ENCODE data around the gene RASSF4. TPM values are rescaled to one million over a fixed set of nuclear protein-coding genes. Genes with fewer than 3 reads are reported as not detected.
A peak's percentile ranks its signal among the peaks of the same experiment; 100 is the strongest.

RASSF4 gene
- total RNA-seq, 1 experiment from 2014 or later: 2.8 TPM

DNA sequence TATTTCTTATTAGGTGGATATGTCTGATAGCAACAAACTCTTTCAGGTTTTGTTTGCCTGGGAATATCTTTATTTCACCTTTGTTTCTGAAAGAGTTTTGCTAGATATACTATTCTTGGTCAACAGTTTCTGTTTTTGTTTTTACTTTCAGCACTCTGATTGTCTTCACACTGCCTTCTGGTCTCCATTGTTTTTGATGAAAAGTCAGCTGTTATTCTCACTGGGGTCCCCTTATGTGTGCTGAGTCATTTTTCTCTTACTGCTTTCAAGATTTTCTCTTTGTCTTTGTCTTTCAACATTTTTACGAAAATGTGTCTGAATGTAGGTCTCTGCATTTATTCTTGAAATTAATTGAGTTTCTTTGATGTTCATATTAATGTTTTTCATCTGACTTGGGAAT lies 15.2 kb upstream of the RASSF4 start:
- no peaks in the 10 kb centered on the region for H3K36me3 ChIP-seq (ENCODE audit: control insufficient read depth in 1 of 2, insufficient read depth in 2 of 2, low read length in 2 of 2)
- H3K4me3 ChIP-seq (replicated peaks in 1 of 2; ENCODE audit: low read depth in 1 of 2, low read length in 2 of 2): no peak overlapping the region
- RAD21 ChIA-PET (ENCODE audit: low non-redundant PET in 1 of 2, low total read pairs in 2 of 2, uncharacterized antibody in 2 of 2, unreplicated experiment in 2 of 2): no interaction called here
- no peak overlapping the region for H3K27ac ChIP-seq (ENCODE audit: low read depth, low read length)
- POLR2A ChIA-PET: no interaction called here
- no peak overlapping the region for H3K4me2 ChIP-seq (ENCODE audit: low read length)
- H4K20me1 ChIP-seq (ENCODE audit: insufficient read depth): no peaks in the 10 kb centered on the region
- H3K27me3 ChIP-seq (ENCODE audit: insufficient read depth, low read length): no peaks in the 10 kb centered on the region
- no peak for DNase-seq (ENCODE audit: low read depth, low spot score)
- no peaks in the 10 kb centered on the region for H3K79me2 ChIP-seq (ENCODE audit: insufficient read depth, low read length)
- intact Hi-C loops (cut with micrococcal nuclease): no loop called here
- CTCF ChIA-PET: no interaction called here
- no TSS peak for BruUV-seq (replicated peaks)
- TF ChIP-seq EZH2phosphoT487 (IDR thresholded peaks at IDR 0.05; ENCODE audit: borderline replicate concordance) (no peak), CBX3 (IDR thresholded peaks at IDR 0.05; ENCODE audit: low read depth) (peak; percentile 38; the same call in 1 of the 2 replicates)
- ATAC-seq: no peak
- no peaks in the 10 kb centered on the region for H3K9me2 ChIP-seq (ENCODE audit: insufficient read depth)
- H3K4me1 ChIP-seq (ENCODE audit: control insufficient read depth in 1 of 2, insufficient read depth in 2 of 2, low read length in 2 of 2): no peaks in the 10 kb centered on the region
- H3K9ac ChIP-seq (ENCODE audit: low read length): no peak overlapping the region
- no peak overlapping the region for H2AFZ ChIP-seq (ENCODE audit: low read depth, low read length, poor library complexity, severe bottlenecking)
- peaks cover 0 to 13% of the 10 kb centered on the region in 2 experiments; a peak in 1 of 4 replicates for H3K9me3 ChIP-seq (ENCODE audit: control insufficient read depth in 1 of 2, insufficient read depth in 1 of 2, low read depth in 1 of 2, low read length in 2 of 2)

GRCh38 chr10:44946205-44946604 lies 13.4 kb upstream of the RASSF4 start:
- Histone ChIP-seq H4K20me1 (ENCODE audit: insufficient read depth) (no peaks in the 10 kb centered on the region), H2AFZ (ENCODE audit: low read depth, low read length, poor library complexity, severe bottlenecking) (no peak overlapping the region), H3K9me2 (ENCODE audit: insufficient read depth) (no peaks in the 10 kb centered on the region), H3K36me3 (ENCODE audit: control insufficient read depth in 1 of 2, insufficient read depth in 2 of 2, low read length in 2 of 2) (no peaks in the 10 kb centered on the region), H3K9me3 (ENCODE audit: control insufficient read depth in 1 of 2, insufficient read depth in 1 of 2, low read depth in 1 of 2, low read length in 2 of 2) (peaks cover 0 to 13% of the 10 kb centered on the region in 2 experiments; a peak in 1 of 4 replicates), H3K79me2 (ENCODE audit: insufficient read depth, low read length) (no peaks in the 10 kb centered on the region), H3K4me3 (replicated peaks in 1 of 2; ENCODE audit: low read depth in 1 of 2, low read length in 2 of 2) (no peak overlapping the region), H3K27ac (ENCODE audit: low read depth, low read length) (no peak overlapping the region), H3K4me2 (ENCODE audit: low read length) (no peak overlapping the region), H3K4me1 (ENCODE audit: control insufficient read depth in 1 of 2, insufficient read depth in 2 of 2, low read length in 2 of 2) (no peaks in the 10 kb centered on the region), H3K27me3 (ENCODE audit: insufficient read depth, low read length) (no peaks in the 10 kb centered on the region), H3K9ac (ENCODE audit: low read length) (no peak overlapping the region)
- intact Hi-C loops (cut with micrococcal nuclease): no loop called here
- DNase-seq (ENCODE audit: low read depth, low spot score) (no peak), ATAC-seq (no peak)
- CTCF ChIA-PET: no interaction called here
- RAD21 ChIA-PET (ENCODE audit: low non-redundant PET in 1 of 2, low total read pairs in 2 of 2, uncharacterized antibody in 2 of 2, unreplicated experiment in 2 of 2): no interaction called here
- no peak for TF ChIP-seq JUND (IDR thresholded peaks at IDR 0.05)
- no peak for TF ChIP-seq ZFX (IDR thresholded peaks at IDR 0.05)
- TF ChIP-seq YY1 (IDR thresholded peaks at IDR 0.05; ENCODE audit: extremely low read depth, insufficient replicate concordance, low read depth, low read length): no peak
- no peak for TF ChIP-seq SIN3A (IDR thresholded peaks at IDR 0.05; ENCODE audit: low read depth)
- no peak for TF ChIP-seq EZH2phosphoT487 (IDR thresholded peaks at IDR 0.05; ENCODE audit: borderline replicate concordance)
- no peak for TF ChIP-seq SP1 (IDR thresholded peaks at IDR 0.05; ENCODE audit: low read depth)
- TF ChIP-seq, protein P1, sequence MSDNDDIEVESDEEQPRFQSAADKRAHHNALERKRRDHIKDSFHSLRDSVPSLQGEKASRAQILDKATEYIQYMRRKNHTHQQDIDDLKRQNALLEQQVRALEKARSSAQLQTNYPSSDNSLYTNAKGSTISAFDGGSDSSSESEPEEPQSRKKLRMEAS (IDR thresholded peaks at IDR 0.05): no peak
- POLR2A ChIA-PET: no interaction called here
- BruUV-seq (replicated peaks): no TSS peak
